ENCODE measurements around the gene UBE2V1. TPM values are rescaled to one million over a fixed set of nuclear protein-coding genes. Genes with fewer than 3 reads are reported as not detected.
A peak's percentile ranks its signal among the peaks of the same experiment; 100 is the strongest.

The UBE2V1 gene
- total and polyA plus RNA-seq, 2 of the 13 experiments (the other 11 are each of a cell fraction or from before 2014, with no cell fraction given): 81.3 to 132 TPM

DNA sequence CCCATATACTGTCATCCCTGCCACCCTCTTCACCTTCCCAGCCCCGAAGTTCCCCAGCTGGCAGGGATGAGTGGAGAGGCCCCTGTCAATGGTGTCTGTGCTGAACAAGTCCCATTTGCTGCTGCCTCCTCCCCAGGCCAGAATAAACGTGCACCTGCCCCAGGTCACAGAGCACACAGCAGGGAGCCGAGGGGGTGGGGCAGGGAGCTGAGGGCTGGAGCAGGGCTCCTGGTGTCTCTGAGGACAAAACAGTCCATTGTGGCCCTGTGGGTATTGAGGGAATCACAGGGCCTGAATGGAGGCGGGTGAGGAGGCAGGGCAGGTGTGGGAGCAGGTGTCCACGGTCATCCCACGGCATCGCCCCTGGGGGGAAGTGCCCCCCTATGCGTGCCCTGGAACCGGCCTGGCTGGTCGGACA lies 74.4 kb downstream of the UBE2V1 start (continued):
- TF ChIP-seq CEBPZ (IDR thresholded peaks at IDR 0.05; ENCODE audit: low read length) (no peak), CCAR2 (optimal IDR thresholded peaks at IDR 0.05; ENCODE audit: low read depth, low read length) (no peak), HOXA3 (CRISPR knock-in tag; IDR thresholded peaks at IDR 0.05) (0 out of 2 replicates have a peak, but pooled peaks have one; percentile 29), ZNF550 (CRISPR knock-in tag; IDR thresholded peaks at IDR 0.05; ENCODE audit: borderline replicate concordance) (0 out of 2 replicates have a peak, but pooled peaks have one; percentile 59), HDAC2 (CRISPR knock-in tag; IDR thresholded peaks at IDR 0.05) (0 out of 2 replicates have a peak, but pooled peaks have one; percentile 24), SRF (IDR thresholded peaks at IDR 0.05; ENCODE audit: low read depth, low read length) (no peak), FOXA3 (CRISPR knock-in tag; IDR thresholded peaks at IDR 0.05) (peak; percentile 35; the same call in 1 of the 2 replicates), POLR2AphosphoS5 (IDR thresholded peaks at IDR 0.05; ENCODE audit: low read depth, low read length) (no peak), CBX5 (CRISPR knock-in tag; IDR thresholded peaks at IDR 0.05; ENCODE audit: borderline replicate concordance) (peak; percentile 75; the same call in 1 of the 2 replicates), ARID2 (CRISPR knock-in tag; IDR thresholded peaks at IDR 0.05; ENCODE audit: borderline replicate concordance) (no peak), SOX5 (CRISPR knock-in tag; IDR thresholded peaks at IDR 0.05; ENCODE audit: borderline replicate concordance) (peak; percentile 59; the same call in 1 of the 2 replicates), ZNF274 (CRISPR knock-in tag; IDR thresholded peaks at IDR 0.05) (no peak), ZNF280B (CRISPR knock-in tag; IDR thresholded peaks at IDR 0.05; ENCODE audit: borderline replicate concordance) (peak; percentile 49; the same call in 1 of the 2 replicates), KDM3A (CRISPR knock-in tag; IDR thresholded peaks at IDR 0.05; ENCODE audit: low read depth) (peak; percentile 49; the same call in 1 of the 2 replicates), FLYWCH1 (CRISPR knock-in tag; IDR thresholded peaks at IDR 0.05) (no peak), NCOA2 (CRISPR knock-in tag; IDR thresholded peaks at IDR 0.05) (no peak), ZSCAN21 (CRISPR knock-in tag; IDR thresholded peaks at IDR 0.05; ENCODE audit: borderline replicate concordance) (peak; percentile 27; the same call in 1 of the 2 replicates), ZBTB25 (CRISPR knock-in tag; IDR thresholded peaks at IDR 0.05) (peak; percentile 38; the same call in 1 of the 2 replicates), ZMYM3 (CRISPR knock-in tag; IDR thresholded peaks at IDR 0.05) (peak; percentile 72; the same call in 1 of the 2 replicates), RARA (CRISPR knock-in tag; IDR thresholded peaks at IDR 0.05) (0 out of 2 replicates have a peak, but pooled peaks have one; percentile 25), HMG20B (CRISPR knock-in tag; conservative IDR thresholded peaks at IDR 0.05) (peak; percentile 70), NR2F1 (CRISPR knock-in tag; IDR thresholded peaks at IDR 0.05) (0 out of 4 replicates have a peak, but pooled peaks of 1 of the 2 experiments have one; percentile 32)
- TF ChIP-seq, protein P1, sequence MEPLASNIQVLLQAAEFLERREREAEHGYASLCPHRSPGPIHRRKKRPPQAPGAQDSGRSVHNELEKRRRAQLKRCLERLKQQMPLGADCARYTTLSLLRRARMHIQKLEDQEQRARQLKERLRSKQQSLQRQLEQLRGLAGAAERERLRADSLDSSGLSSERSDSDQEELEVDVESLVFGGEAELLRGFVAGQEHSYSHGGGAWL (CRISPR knock-in tag; IDR thresholded peaks at IDR 0.05): peak; percentile 76; the same call in 1 of the 2 replicates
- TF ChIP-seq, protein P2, sequence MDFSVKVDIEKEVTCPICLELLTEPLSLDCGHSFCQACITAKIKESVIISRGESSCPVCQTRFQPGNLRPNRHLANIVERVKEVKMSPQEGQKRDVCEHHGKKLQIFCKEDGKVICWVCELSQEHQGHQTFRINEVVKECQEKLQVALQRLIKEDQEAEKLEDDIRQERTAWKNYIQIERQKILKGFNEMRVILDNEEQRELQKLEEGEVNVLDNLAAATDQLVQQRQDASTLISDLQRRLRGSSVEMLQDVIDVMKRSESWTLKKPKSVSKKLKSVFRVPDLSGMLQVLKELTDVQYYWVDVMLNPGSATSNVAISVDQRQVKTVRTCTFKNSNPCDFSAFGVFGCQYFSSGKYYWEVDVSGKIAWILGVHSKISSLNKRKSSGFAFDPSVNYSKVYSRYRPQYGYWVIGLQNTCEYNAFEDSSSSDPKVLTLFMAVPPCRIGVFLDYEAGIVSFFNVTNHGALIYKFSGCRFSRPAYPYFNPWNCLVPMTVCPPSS (IDR thresholded peaks at IDR 0.05): no peak
